Keratinocyte (primary cell): ENCODE data around the gene LFNG.

ENCODE experiments used
- EZH2 ChIP-seq: IDR thresholded peaks from one replicate; pipeline ENCODE4 v1.6.1; 2012; ENCODE audit warnings: inconsistent platforms, mild to moderate bottlenecking, low read length, moderate library complexity
- TF ChIP-seq, protein P1 (sequence below), 3 experiments: IDR thresholded peaks in 1 of 3; conservative IDR thresholded peaks in 1 of 3; optimal IDR thresholded peaks in 1 of 3; 2 replicates in 2 of 3; 3 replicates in 1 of 3; pipeline versions ENCODE3 to v1.5.1; 2011; ENCODE audit warnings: low read length in 3 of 3, mild to moderate bottlenecking in 3 of 3, moderate library complexity in 2 of 3, control low read depth in 1 of 3, inconsistent platforms in 1 of 3; ENCODE audit not compliant: insufficient read depth in 2 of 3; ENCODE audit errors: extremely low read depth in 1 of 3

DNA sequence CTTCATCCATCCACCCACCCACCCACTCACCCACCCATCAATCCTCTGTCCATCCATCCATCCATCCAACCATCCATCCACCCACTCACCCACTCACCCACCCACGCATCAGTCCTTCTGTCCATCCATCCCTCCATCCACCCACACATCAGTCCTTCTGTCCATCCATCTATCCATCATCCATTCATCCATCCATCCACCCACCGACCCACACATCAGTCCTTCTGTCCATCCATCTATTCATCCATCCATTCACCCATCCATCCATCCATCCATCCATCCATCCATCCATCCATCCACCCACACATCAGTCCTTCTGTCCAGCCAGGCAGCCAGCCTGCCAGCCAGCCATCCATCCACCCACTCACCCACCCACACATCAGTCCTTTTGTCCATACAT lies 27.5 kb upstream of the LFNG start:
- TF ChIP-seq, protein P1, sequence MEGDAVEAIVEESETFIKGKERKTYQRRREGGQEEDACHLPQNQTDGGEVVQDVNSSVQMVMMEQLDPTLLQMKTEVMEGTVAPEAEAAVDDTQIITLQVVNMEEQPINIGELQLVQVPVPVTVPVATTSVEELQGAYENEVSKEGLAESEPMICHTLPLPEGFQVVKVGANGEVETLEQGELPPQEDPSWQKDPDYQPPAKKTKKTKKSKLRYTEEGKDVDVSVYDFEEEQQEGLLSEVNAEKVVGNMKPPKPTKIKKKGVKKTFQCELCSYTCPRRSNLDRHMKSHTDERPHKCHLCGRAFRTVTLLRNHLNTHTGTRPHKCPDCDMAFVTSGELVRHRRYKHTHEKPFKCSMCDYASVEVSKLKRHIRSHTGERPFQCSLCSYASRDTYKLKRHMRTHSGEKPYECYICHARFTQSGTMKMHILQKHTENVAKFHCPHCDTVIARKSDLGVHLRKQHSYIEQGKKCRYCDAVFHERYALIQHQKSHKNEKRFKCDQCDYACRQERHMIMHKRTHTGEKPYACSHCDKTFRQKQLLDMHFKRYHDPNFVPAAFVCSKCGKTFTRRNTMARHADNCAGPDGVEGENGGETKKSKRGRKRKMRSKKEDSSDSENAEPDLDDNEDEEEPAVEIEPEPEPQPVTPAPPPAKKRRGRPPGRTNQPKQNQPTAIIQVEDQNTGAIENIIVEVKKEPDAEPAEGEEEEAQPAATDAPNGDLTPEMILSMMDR (optimal IDR thresholded peaks at IDR 0.05 in 1 of 3, IDR thresholded peaks at IDR 0.05 in 1 of 3, conservative IDR thresholded peaks at IDR 0.05 in 1 of 3; ENCODE audit: extremely low read depth in 1 of 3, insufficient read depth in 2 of 3, low read length in 3 of 3) = no peak
- TF ChIP-seq EZH2 = no peak
